ENCODE data around the gene SULT1C4.

Gene SULT1C4

DNA sequence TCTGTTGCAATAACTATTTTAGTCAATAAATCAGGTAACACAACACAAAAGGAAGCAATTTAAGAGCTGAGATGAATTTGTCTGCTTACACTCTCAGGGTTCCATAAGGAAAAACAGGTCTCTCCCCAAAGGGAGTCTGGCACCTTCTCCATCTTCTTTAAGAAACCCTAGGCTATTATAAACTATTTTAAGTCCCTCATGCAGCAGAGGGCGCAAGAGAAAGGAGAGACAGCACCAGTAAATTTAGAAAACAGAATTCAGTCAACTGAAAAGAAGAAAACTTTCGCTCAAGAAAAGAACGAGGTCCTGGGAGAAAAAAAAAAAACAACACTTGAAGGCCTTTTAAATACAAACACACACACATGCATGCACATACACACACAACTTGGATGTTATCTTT is 19.1 kb downstream of the SULT1C4 start:
- H3K27ac ChIP-seq: no peak overlapping the region
- H3K36me3 ChIP-seq (ENCODE audit: insufficient read depth, low read length): no peaks in the 10 kb centered on the region
- no peak for TF ChIP-seq FOXP2 (optimal IDR thresholded peaks at IDR 0.05; ENCODE audit: control extremely low read depth, extremely low read length, insufficient read depth)
- TF ChIP-seq POLR2AphosphoS5 (IDR thresholded peaks at IDR 0.05; ENCODE audit: borderline replicate concordance, low read depth, low read length): no peak
- TF ChIP-seq EZH2 (IDR thresholded peaks at IDR 0.05): no peak
- no peaks in the 10 kb centered on the region; the same call in 1 of the 2 replicates for H3K9me3 ChIP-seq (ENCODE audit: low read depth, low read length)
- DNase-seq (ENCODE audit: low read depth, low spot score): no peak
- no peak overlapping the region for H3K4me3 ChIP-seq
- no peak overlapping the region for H3K9ac ChIP-seq (ENCODE audit: insufficient read length)

DNA sequence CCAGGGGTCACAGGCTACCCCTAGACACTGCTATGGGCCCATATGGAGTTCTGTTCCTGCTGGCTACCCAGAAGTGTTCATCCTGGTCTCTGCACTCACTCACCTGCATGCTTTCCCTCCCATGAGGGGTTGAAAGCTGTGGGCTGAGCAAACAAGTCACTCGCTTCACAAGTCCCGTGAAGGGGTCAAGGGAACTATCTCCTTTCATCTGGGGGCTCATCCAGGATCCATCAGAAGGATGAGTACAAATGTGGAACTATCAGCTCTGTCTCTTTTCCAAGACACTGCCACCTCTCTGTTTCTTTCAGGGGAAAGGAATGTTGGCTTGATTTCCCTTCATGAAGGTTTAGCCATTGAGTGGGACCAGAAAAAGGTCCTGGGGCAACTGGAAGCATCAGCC is 21.7 kb downstream of the SULT1C4 start:
- H3K9me3 ChIP-seq (ENCODE audit: low read depth, low read length): no peaks in the 10 kb centered on the region
- no peaks in the 10 kb centered on the region for H3K36me3 ChIP-seq (ENCODE audit: insufficient read depth, low read length)
- DNase-seq (ENCODE audit: low read depth, low spot score): no peak
- no peak overlapping the region for H3K9ac ChIP-seq (ENCODE audit: insufficient read length)
- no peak overlapping the region for H3K4me3 ChIP-seq
- no peak for TF ChIP-seq FOXP2 (optimal IDR thresholded peaks at IDR 0.05; ENCODE audit: control extremely low read depth, extremely low read length, insufficient read depth)
- no peak for TF ChIP-seq POLR2AphosphoS5 (IDR thresholded peaks at IDR 0.05; ENCODE audit: borderline replicate concordance, low read depth, low read length)
- TF ChIP-seq EZH2 (IDR thresholded peaks at IDR 0.05): no peak
- no peak overlapping the region for H3K27ac ChIP-seq

DNA sequence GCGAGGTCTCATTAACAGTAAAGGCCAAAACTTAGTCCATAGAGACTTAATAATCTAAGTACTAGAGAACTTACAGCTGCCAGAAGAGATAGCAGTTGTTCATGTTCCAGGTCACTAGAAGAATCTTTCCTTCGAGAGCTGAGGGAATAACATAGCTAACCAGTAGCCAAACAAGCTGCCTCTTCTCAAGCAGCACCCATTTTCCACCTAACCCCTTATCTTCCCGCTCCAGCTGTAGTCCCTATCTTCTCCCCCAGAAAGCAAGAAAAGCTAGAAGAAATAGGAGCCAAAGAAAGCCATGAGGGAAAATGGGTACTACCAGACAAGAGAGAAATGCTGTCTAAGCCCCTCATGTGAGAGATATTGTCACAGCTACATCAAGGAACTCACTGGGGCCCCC is 24.0 kb downstream of the SULT1C4 start:
- DNase-seq (ENCODE audit: low read depth, low spot score): no peak
- no peak overlapping the region for H3K27ac ChIP-seq
- no peaks in the 10 kb centered on the region for H3K36me3 ChIP-seq (ENCODE audit: insufficient read depth, low read length)
- H3K4me3 ChIP-seq: no peak overlapping the region
- TF ChIP-seq EZH2 (IDR thresholded peaks at IDR 0.05): no peak
- no peak for TF ChIP-seq FOXP2 (optimal IDR thresholded peaks at IDR 0.05; ENCODE audit: control extremely low read depth, extremely low read length, insufficient read depth)
- no peak for TF ChIP-seq POLR2AphosphoS5 (IDR thresholded peaks at IDR 0.05; ENCODE audit: borderline replicate concordance, low read depth, low read length)
- no peak overlapping the region for H3K9ac ChIP-seq (ENCODE audit: insufficient read length)
- H3K9me3 ChIP-seq (ENCODE audit: low read depth, low read length): no peaks in the 10 kb centered on the region

DNA sequence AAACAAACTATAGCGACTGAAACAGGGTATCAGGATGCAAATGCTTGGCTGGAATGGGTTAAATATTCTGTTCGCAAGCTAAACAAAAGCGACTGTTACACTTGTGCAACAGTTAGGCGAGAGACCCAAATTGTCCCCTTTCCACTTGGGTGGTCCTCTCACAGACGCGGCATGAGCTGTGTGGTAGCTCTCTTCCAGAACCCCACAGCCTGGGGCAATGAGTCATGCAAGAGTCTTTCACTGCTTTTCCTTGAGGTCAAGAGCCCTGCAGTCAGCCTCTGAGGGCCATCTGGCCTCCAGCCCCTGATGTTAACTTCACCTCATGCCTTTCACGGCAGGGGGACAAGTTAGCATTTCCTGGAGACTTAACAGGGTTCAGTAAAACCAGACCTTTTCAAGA is 25.7 kb downstream of the SULT1C4 start:
- Histone ChIP-seq H3K9ac (ENCODE audit: insufficient read length) (no peak overlapping the region), H3K36me3 (ENCODE audit: insufficient read depth, low read length) (no peaks in the 10 kb centered on the region), H3K4me3 (no peak overlapping the region), H3K27ac (no peak overlapping the region), H3K9me3 (ENCODE audit: low read depth, low read length) (no peaks in the 10 kb centered on the region)
- TF ChIP-seq FOXP2 (optimal IDR thresholded peaks at IDR 0.05; ENCODE audit: control extremely low read depth, extremely low read length, insufficient read depth) (no peak), POLR2AphosphoS5 (IDR thresholded peaks at IDR 0.05; ENCODE audit: borderline replicate concordance, low read depth, low read length) (no peak), EZH2 (IDR thresholded peaks at IDR 0.05) (no peak)
- no peak for DNase-seq (ENCODE audit: low read depth, low spot score)

DNA sequence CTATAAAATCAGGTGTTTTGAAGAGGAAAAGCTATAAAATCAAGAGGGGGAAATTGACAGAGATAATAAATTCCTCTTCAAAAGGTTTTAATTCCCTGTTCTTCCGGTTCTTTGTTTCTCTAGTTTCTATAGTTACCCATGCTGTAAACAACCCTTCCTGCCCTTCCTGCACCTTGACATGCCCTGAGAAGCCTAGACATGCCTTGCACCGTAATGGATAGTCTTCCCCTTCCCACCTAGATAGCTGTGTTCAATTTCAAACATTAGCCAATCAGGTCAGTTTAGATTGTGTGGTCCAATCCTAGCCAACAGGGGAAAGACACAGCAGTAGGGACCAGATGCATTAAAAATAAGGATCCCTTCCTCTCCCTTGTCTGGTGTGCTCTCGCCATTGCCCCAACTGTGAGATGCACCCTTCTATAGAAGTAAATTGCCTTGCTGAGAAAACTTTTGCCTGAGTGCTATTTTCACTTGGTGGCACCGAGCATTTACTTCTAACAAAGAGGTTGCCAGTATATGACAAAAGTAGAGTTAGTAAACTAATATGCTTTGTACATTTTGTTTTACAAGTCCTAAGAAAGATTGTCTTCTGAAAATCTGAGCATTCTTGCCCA is 27.1 kb downstream of the SULT1C4 start:
- DNase-seq (ENCODE audit: low read depth, low spot score): no peak
- H3K4me3 ChIP-seq: no peak overlapping the region
- no peaks in the 10 kb centered on the region for H3K9me3 ChIP-seq (ENCODE audit: low read depth, low read length)
- TF ChIP-seq EZH2 (IDR thresholded peaks at IDR 0.05) (no peak), POLR2AphosphoS5 (IDR thresholded peaks at IDR 0.05; ENCODE audit: borderline replicate concordance, low read depth, low read length) (no peak), FOXP2 (optimal IDR thresholded peaks at IDR 0.05; ENCODE audit: control extremely low read depth, extremely low read length, insufficient read depth) (no peak)
- H3K27ac ChIP-seq: no peak overlapping the region
- no peak overlapping the region for H3K9ac ChIP-seq (ENCODE audit: insufficient read length)
- H3K36me3 ChIP-seq (ENCODE audit: insufficient read depth, low read length): no peaks in the 10 kb centered on the region

DNA sequence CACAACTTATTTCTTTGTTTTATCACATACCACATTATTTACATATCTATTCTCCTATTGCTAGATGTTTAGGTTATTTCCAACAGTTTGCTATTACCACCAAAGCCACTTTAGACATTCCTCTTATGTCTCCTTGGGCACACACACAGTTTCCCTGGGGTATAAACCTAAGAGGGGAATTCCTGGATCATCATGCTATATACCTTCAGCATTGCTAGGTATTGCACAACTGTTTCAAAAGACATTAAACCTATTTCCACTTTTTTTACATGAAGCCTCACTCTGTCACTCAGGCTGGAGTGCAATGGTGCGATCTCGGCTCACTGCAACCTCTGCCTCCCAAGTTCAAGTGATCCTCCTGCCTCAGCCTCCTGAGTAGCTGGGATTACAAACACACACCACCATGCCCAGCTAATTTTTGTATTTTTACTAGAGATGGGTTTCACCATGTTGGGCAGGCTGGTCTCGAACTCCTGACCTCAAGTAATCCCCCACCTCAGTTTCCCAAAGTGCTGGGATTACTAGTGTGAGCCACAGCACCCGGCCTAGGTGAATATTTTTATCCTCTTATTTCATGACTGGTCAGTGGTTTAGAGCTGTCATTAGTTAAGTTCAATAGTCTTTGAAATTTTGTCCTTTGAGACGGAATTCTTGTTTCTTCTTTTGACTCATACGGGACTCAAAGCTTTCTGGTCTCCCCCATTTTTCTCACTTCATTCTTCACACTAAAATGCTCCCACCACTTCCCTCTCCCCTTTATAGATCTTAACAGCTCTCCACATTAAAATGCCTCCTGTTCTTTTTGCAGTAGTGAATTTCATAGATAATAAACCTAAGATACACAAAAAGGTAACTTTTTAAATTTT is 30.3 kb downstream of the SULT1C4 start:
- H3K9ac ChIP-seq (ENCODE audit: insufficient read length): no peak overlapping the region
- no peaks in the 10 kb centered on the region for H3K9me3 ChIP-seq (ENCODE audit: low read depth, low read length)
- DNase-seq (ENCODE audit: low read depth, low spot score): no peak

DNA sequence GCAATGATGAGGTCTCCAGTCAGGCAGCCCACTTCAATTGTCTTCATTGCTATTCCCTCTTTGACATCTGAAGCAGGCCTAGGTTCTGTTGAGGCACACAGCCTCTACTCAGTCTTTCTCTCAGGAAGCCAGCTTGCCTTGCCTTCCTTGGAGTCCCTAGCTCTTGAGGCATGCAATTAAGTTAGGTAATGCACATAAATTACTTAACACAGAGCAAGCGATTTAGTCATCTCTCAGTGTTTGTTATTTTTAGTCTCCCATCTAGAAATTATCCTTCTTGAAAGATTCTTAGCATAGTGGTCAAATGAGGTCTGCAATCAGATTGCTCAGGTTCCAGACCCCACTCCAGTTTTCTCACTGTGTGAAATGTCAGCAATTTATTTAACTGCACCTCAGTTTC is 32.0 kb downstream of the SULT1C4 start:
- H3K9me3 ChIP-seq (ENCODE audit: low read depth, low read length): no peaks in the 10 kb centered on the region
- no peak overlapping the region for H3K4me3 ChIP-seq
- H3K9ac ChIP-seq (ENCODE audit: insufficient read length): no peak overlapping the region
- no peak overlapping the region for H3K27ac ChIP-seq
- no peak for DNase-seq (ENCODE audit: low read depth, low spot score)
- TF ChIP-seq FOXP2 (optimal IDR thresholded peaks at IDR 0.05; ENCODE audit: control extremely low read depth, extremely low read length, insufficient read depth) (no peak), POLR2AphosphoS5 (IDR thresholded peaks at IDR 0.05; ENCODE audit: borderline replicate concordance, low read depth, low read length) (no peak), EZH2 (IDR thresholded peaks at IDR 0.05) (no peak)
- no peaks in the 10 kb centered on the region for H3K36me3 ChIP-seq (ENCODE audit: insufficient read depth, low read length)

More for the DNA sequence above, 30.3 kb downstream of the SULT1C4 start:
- no peak for TF ChIP-seq EZH2 (IDR thresholded peaks at IDR 0.05)
- no peak for TF ChIP-seq FOXP2 (optimal IDR thresholded peaks at IDR 0.05; ENCODE audit: control extremely low read depth, extremely low read length, insufficient read depth)
- TF ChIP-seq POLR2AphosphoS5 (IDR thresholded peaks at IDR 0.05; ENCODE audit: borderline replicate concordance, low read depth, low read length): no peak
- H3K36me3 ChIP-seq (ENCODE audit: insufficient read depth, low read length): no peaks in the 10 kb centered on the region
- no peak overlapping the region for H3K4me3 ChIP-seq
- no peak overlapping the region for H3K27ac ChIP-seq

GRCh38 chr2:108412995-108413710 is 35.4 kb downstream of the SULT1C4 start:
- TF ChIP-seq POLR2AphosphoS5 (IDR thresholded peaks at IDR 0.05; ENCODE audit: borderline replicate concordance, low read depth, low read length) (no peak), FOXP2 (optimal IDR thresholded peaks at IDR 0.05; ENCODE audit: control extremely low read depth, extremely low read length, insufficient read depth) (no peak), EZH2 (IDR thresholded peaks at IDR 0.05) (no peak)
- Histone ChIP-seq H3K4me3 (no peak overlapping the region), H3K27ac (no peak overlapping the region), H3K36me3 (ENCODE audit: insufficient read depth, low read length) (no peaks in the 10 kb centered on the region), H3K9me3 (ENCODE audit: low read depth, low read length) (no peaks in the 10 kb centered on the region), H3K9ac (ENCODE audit: insufficient read length) (no peak overlapping the region)
- DNase-seq (ENCODE audit: low read depth, low spot score): no peak

Measured in SK-N-MC (cell line).